ENCODE measurements around the gene KRTAP4-5.
A peak's percentile ranks its signal among the peaks of the same experiment; 100 is the strongest.
"Not testable (repeated sequence)": the region's sequence is repeated elsewhere in the genome, so short reads cannot be mapped to it uniquely, and the experiment has no call there.

KRTAP4-5 gene
- long read RNA-seq = 0 reads

GRCh38 chr17:41149652-41149985 lies at the start of gene KRTAP4-5:
KRTAP4-5 (minus strand) TSS chr17:41149825; CDS start chr17:41149767, 58 bp downstream.
- TF ChIP-seq REST (IDR thresholded peaks at IDR 0.05; ENCODE audit: insufficient replicate concordance, low read depth) = peak; percentile 37
- TF ChIP-seq SPI1 (IDR thresholded peaks at IDR 0.05; ENCODE audit: borderline replicate concordance, low read depth) = no peak
- DNase-seq (ENCODE audit: low read depth in 1 of 2, low spot score in 1 of 2) = no peak
- peaks cover 2% of the 10 kb centered on the region for H3K27me3 ChIP-seq (ENCODE audit: insufficient read depth, poor library complexity, severe bottlenecking)
- no peak within 1 kb of the TSS for H3K27ac ChIP-seq (replicated peaks)
- no peak within 1 kb of the TSS for H3K4me3 ChIP-seq (replicated peaks; ENCODE audit: insufficient read depth, low read length)

GRCh38 chr17:41196068-41196467 lies 46.4 kb upstream of the KRTAP4-5 start:
- DNase-seq (ENCODE audit: low read depth in 1 of 2, low spot score in 1 of 2) = no peak
- Histone ChIP-seq H3K4me3 (replicated peaks; ENCODE audit: insufficient read depth, low read length) (no peak overlapping the region), H3K27ac (replicated peaks) (no peak overlapping the region), H3K27me3 (ENCODE audit: insufficient read depth, poor library complexity, severe bottlenecking) (no peaks in the 10 kb centered on the region)
- TF ChIP-seq SPI1 (IDR thresholded peaks at IDR 0.05; ENCODE audit: borderline replicate concordance, low read depth) (no peak), CTCF (IDR thresholded peaks at IDR 0.05; ENCODE audit: insufficient read depth, low read length) (no peak), POLR2AphosphoS5 (IDR thresholded peaks at IDR 0.05; ENCODE audit: low read depth) (no peak), REST (IDR thresholded peaks at IDR 0.05; ENCODE audit: insufficient replicate concordance, low read depth) (no peak), GABPA (IDR thresholded peaks at IDR 0.05; ENCODE audit: low read depth) (no peak)

- Histone ChIP-seq H3K27me3 (ENCODE audit: insufficient read depth, poor library complexity, severe bottlenecking) (peaks cover 2% of the 10 kb centered on the region), H3K27ac (replicated peaks) (no peak overlapping the region), H3K4me3 (replicated peaks; ENCODE audit: insufficient read depth, low read length) (no peak overlapping the region)
- DNase-seq (ENCODE audit: low read depth in 1 of 2, low spot score in 1 of 2) = no peak
- TF ChIP-seq CTCF (IDR thresholded peaks at IDR 0.05; ENCODE audit: insufficient read depth, low read length) = no peak
- TF ChIP-seq GABPA (IDR thresholded peaks at IDR 0.05; ENCODE audit: low read depth) = no peak
- TF ChIP-seq POLR2AphosphoS5 (IDR thresholded peaks at IDR 0.05; ENCODE audit: low read depth) = no peak
- TF ChIP-seq SPI1 (IDR thresholded peaks at IDR 0.05; ENCODE audit: borderline replicate concordance, low read depth) = no peak
- TF ChIP-seq REST (IDR thresholded peaks at IDR 0.05; ENCODE audit: insufficient replicate concordance, low read depth) = no peak
Measured at GRCh38 chr17:41190328-41190727, 40.7 kb upstream of the KRTAP4-5 start.

GRCh38 chr17:41189837-41190318 lies 40.3 kb upstream of the KRTAP4-5 start, which contains the start of gene KRTAP9-1:
KRTAP9-1 (plus strand) TSS chr17:41189887; CDS start chr17:41189887, 0 bp downstream.
- H3K27ac ChIP-seq (replicated peaks); DNase-seq (ENCODE audit: low read depth in 1 of 2, low spot score in 1 of 2); H3K27me3 ChIP-seq (ENCODE audit: insufficient read depth, poor library complexity, severe bottlenecking); H3K4me3 ChIP-seq (replicated peaks; ENCODE audit: insufficient read depth, low read length): not testable (repeated sequence)
